Measurements from ENCODE around the gene ARID1B. TPM values are rescaled to one million over a fixed set of nuclear protein-coding genes. Genes with fewer than 3 reads are reported as not detected.

Gene ARID1B
- total and polyA plus RNA-seq, 2 of the 4 experiments (the other 2 are of a cell fraction) = 14.5 to 20.1 TPM

DNA sequence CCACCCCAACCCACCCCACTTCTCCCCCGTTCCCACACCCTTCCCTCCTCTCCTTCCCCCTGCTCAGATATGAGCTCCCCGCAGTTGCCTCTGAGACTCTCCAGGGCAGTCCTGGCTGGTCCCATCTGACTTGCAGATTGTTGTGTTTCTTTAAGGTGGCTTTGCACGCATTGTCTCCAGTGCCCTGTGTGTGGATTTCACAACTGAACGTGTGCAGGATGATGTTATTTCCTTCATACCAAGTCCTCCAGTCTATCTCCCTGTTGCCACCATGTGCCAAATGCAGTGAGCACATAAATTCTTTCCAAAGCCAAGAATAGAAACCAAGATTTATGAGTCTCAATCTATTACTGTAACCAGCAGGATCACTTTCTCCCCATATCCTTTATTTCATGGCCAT is 467.0 kb downstream of the ARID1B start:
- Histone ChIP-seq H3K36me3 (ENCODE audit: control insufficient read depth, insufficient read depth, low read length) (no peaks in the 10 kb centered on the region), H2AFZ (replicated peaks; ENCODE audit: low read length, poor library complexity) (no peak overlapping the region), H3K4ac (ENCODE audit: low read depth, low read length) (no peak overlapping the region), H3K4me2 (ENCODE audit: low read depth, low read length) (no peak overlapping the region), H3K23ac (ENCODE audit: low read depth, low read length) (no peak overlapping the region), H4K91ac (ENCODE audit: insufficient read depth, low read depth, low read length) (no peak overlapping the region), H3K27ac (ENCODE audit: insufficient read depth, low read length) (no peak overlapping the region), H2AK9ac (replicated peaks; ENCODE audit: low read depth, low read length, poor library complexity) (no peak overlapping the region), H3K27me3 (ENCODE audit: control insufficient read depth, insufficient read depth, low read length) (peaks cover 11% of the 10 kb centered on the region), H2AK5ac (ENCODE audit: low read depth, low read length) (no peak overlapping the region), H4K8ac (ENCODE audit: low read depth in 2 of 2, low read length in 2 of 2) (no peak overlapping the region), H3K56ac (ENCODE audit: extremely low read depth, insufficient read depth, low read length) (no peak overlapping the region), H3K9me1 (ENCODE audit: insufficient read depth, low read length) (no peaks in the 10 kb centered on the region), H3K18ac (ENCODE audit: low read depth, low read length) (no peak overlapping the region), H2BK15ac (ENCODE audit: low read depth, low read length) (no peak overlapping the region), H3K4me1 (ENCODE audit: control insufficient read depth, insufficient read depth, low read length) (peaks cover 4% of the 10 kb centered on the region), H3K9ac (ENCODE audit: low read depth, low read length) (no peak overlapping the region), H4K5ac (ENCODE audit: low read depth, low read length) (no peak overlapping the region), H2BK20ac (ENCODE audit: low read depth, low read length) (no peak overlapping the region), H2BK120ac (ENCODE audit: low read depth, low read length) (no peak overlapping the region), H3K14ac (replicated peaks; ENCODE audit: low read depth, low read length) (no peak overlapping the region), H4K20me1 (ENCODE audit: insufficient read depth, low read length) (no peaks in the 10 kb centered on the region), H3K4me3 (ENCODE audit: insufficient read depth, low read depth, low read length) (no peak overlapping the region), H2BK5ac (ENCODE audit: low read depth, low read length, poor library complexity, severe bottlenecking) (no peak overlapping the region), H3K9me3 (ENCODE audit: control insufficient read depth, insufficient read depth, low read length) (peaks cover 8% of the 10 kb centered on the region), H3K79me1 (ENCODE audit: low read depth in 1 of 2, low read length in 2 of 2) (no peaks in the 10 kb centered on the region)
- dilution Hi-C loops (cut with HindIII; ENCODE audit: low sequenced_read_pairs, unreplicated experiment) = no loop called here
- DNase-seq (peak; percentile 60), ATAC-seq (ENCODE audit: low read depth) (peak; percentile 37)
- POLR2A ChIA-PET (ENCODE audit: unreplicated experiment) = interaction anchor here (0.6 kb wide), 1 partner anchor 1376 kb away, joined by 4 read pairs; no protein-coding TSS in a partner anchor
- intact Hi-C loops (cut with micrococcal nuclease) = no loop called here
- in situ Hi-C loops (cut with MboI; ENCODE audit: low sequenced_read_pairs) = no loop called here
- WGBS, 2 experiments (ENCODE audit: extremely low coverage in 2 of 2, insufficient read length in 1 of 2) = no CpG with 5 or more reads among the region's 4 CpGs
- CTCF ChIA-PET = no interaction called here
- no TSS peak for BruUV-seq (replicated peaks)
- TF ChIP-seq FOS (IDR thresholded peaks at IDR 0.05; ENCODE audit: low read depth, low read length) (no peak), BHLHE40 (IDR thresholded peaks at IDR 0.05; ENCODE audit: low read depth, low read length) (peak; percentile 55; the same call in 1 of the 2 replicates), POLR2A (IDR thresholded peaks at IDR 0.05; ENCODE audit: low read depth, low read length) (no peak), CHD1 (IDR thresholded peaks at IDR 0.05; ENCODE audit: low read depth, low read length) (no peak), NFE2L2 (IDR thresholded peaks at IDR 0.05; ENCODE audit: low read depth, low read length) (no peak), ELK1 (IDR thresholded peaks at IDR 0.05; ENCODE audit: borderline replicate concordance, low read depth, low read length) (no peak), CEBPB (IDR thresholded peaks at IDR 0.05; ENCODE audit: low read depth, low read length) (peak; percentile 63; the same call in 1 of the 2 replicates), MXI1 (IDR thresholded peaks at IDR 0.05; ENCODE audit: borderline replicate concordance, low read depth, low read length) (no peak), RFX5 (IDR thresholded peaks at IDR 0.05; ENCODE audit: low read depth, low read length) (no peak), RAD21 (IDR thresholded peaks at IDR 0.05; ENCODE audit: low read length) (no peak), MAZ (IDR thresholded peaks at IDR 0.05; ENCODE audit: borderline replicate concordance, low read depth, low read length) (no peak)
- TF ChIP-seq, protein P1, sequence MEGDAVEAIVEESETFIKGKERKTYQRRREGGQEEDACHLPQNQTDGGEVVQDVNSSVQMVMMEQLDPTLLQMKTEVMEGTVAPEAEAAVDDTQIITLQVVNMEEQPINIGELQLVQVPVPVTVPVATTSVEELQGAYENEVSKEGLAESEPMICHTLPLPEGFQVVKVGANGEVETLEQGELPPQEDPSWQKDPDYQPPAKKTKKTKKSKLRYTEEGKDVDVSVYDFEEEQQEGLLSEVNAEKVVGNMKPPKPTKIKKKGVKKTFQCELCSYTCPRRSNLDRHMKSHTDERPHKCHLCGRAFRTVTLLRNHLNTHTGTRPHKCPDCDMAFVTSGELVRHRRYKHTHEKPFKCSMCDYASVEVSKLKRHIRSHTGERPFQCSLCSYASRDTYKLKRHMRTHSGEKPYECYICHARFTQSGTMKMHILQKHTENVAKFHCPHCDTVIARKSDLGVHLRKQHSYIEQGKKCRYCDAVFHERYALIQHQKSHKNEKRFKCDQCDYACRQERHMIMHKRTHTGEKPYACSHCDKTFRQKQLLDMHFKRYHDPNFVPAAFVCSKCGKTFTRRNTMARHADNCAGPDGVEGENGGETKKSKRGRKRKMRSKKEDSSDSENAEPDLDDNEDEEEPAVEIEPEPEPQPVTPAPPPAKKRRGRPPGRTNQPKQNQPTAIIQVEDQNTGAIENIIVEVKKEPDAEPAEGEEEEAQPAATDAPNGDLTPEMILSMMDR (conservative IDR thresholded peaks at IDR 0.05; ENCODE audit: low read depth, low read length) = no peak

All from IMR-90 (cell line).